ENCODE data around the gene URB1.

DNA sequence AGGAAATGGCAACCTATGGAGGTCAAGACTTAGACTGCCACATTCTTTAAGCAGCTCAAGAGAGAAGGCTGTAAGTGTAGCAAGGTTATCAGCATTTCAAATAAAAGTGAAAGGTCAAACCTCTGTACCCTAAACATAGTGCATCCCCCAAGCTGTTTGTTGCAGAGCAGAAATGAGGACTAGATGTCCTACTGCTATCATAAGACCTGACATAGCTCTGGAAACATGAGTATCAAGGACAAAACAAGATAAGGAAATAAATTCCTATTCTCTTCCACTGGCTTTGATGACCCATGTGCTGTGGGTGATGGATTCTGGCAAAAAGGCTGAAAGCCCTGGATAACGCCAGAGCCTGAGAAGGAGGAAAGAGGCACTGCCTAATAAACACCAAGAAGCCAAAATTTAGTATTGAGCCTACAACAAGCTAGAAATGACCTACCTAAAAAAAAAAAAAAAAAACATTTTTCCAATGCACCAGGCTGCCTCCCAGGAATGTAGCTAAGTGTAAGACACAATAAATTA is 35.9 kb downstream of the URB1 start:
- TF ChIP-seq, protein P1, sequence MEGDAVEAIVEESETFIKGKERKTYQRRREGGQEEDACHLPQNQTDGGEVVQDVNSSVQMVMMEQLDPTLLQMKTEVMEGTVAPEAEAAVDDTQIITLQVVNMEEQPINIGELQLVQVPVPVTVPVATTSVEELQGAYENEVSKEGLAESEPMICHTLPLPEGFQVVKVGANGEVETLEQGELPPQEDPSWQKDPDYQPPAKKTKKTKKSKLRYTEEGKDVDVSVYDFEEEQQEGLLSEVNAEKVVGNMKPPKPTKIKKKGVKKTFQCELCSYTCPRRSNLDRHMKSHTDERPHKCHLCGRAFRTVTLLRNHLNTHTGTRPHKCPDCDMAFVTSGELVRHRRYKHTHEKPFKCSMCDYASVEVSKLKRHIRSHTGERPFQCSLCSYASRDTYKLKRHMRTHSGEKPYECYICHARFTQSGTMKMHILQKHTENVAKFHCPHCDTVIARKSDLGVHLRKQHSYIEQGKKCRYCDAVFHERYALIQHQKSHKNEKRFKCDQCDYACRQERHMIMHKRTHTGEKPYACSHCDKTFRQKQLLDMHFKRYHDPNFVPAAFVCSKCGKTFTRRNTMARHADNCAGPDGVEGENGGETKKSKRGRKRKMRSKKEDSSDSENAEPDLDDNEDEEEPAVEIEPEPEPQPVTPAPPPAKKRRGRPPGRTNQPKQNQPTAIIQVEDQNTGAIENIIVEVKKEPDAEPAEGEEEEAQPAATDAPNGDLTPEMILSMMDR (tag by site-specific recombination; IDR thresholded peaks at IDR 0.05): no peak
- TF ChIP-seq, protein P2, sequence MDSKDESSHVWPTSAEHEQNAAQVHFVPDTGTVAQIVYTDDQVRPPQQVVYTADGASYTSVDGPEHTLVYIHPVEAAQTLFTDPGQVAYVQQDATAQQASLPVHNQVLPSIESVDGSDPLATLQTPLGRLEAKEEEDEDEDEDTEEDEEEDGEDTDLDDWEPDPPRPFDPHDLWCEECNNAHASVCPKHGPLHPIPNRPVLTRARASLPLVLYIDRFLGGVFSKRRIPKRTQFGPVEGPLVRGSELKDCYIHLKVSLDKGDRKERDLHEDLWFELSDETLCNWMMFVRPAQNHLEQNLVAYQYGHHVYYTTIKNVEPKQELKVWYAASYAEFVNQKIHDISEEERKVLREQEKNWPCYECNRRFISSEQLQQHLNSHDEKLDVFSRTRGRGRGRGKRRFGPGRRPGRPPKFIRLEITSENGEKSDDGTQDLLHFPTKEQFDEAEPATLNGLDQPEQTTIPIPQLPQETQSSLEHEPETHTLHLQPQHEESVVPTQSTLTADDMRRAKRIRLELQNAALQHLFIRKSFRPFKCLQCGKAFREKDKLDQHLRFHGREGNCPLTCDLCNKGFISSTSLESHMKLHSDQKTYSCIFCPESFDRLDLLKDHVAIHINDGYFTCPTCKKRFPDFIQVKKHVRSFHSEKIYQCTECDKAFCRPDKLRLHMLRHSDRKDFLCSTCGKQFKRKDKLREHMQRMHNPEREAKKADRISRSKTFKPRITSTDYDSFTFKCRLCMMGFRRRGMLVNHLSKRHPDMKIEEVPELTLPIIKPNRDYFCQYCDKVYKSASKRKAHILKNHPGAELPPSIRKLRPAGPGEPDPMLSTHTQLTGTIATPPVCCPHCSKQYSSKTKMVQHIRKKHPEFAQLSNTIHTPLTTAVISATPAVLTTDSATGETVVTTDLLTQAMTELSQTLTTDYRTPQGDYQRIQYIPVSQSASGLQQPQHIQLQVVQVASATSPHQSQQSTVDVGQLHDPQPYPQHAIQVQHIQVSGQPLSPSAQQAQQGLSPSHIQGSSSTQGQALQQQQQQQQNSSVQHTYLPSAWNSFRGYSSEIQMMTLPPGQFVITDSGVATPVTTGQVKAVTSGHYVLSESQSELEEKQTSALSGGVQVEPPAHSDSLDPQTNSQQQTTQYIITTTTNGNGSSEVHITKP (tag by site-specific recombination; IDR thresholded peaks at IDR 0.05): no peak
- TF ChIP-seq ZNF660 (tag by site-specific recombination; IDR thresholded peaks at IDR 0.05): no peak
- no peak for TF ChIP-seq GLIS2 (tag by site-specific recombination; IDR thresholded peaks at IDR 0.05)
- no peak for TF ChIP-seq ZNF624 (tag by site-specific recombination; IDR thresholded peaks at IDR 0.05)
- TF ChIP-seq, protein P3, sequence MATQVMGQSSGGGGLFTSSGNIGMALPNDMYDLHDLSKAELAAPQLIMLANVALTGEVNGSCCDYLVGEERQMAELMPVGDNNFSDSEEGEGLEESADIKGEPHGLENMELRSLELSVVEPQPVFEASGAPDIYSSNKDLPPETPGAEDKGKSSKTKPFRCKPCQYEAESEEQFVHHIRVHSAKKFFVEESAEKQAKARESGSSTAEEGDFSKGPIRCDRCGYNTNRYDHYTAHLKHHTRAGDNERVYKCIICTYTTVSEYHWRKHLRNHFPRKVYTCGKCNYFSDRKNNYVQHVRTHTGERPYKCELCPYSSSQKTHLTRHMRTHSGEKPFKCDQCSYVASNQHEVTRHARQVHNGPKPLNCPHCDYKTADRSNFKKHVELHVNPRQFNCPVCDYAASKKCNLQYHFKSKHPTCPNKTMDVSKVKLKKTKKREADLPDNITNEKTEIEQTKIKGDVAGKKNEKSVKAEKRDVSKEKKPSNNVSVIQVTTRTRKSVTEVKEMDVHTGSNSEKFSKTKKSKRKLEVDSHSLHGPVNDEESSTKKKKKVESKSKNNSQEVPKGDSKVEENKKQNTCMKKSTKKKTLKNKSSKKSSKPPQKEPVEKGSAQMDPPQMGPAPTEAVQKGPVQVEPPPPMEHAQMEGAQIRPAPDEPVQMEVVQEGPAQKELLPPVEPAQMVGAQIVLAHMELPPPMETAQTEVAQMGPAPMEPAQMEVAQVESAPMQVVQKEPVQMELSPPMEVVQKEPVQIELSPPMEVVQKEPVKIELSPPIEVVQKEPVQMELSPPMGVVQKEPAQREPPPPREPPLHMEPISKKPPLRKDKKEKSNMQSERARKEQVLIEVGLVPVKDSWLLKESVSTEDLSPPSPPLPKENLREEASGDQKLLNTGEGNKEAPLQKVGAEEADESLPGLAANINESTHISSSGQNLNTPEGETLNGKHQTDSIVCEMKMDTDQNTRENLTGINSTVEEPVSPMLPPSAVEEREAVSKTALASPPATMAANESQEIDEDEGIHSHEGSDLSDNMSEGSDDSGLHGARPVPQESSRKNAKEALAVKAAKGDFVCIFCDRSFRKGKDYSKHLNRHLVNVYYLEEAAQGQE (tag by site-specific recombination; IDR thresholded peaks at IDR 0.05): no peak
- TF ChIP-seq ZFP41 (tag by site-specific recombination; IDR thresholded peaks at IDR 0.05; ENCODE audit: borderline replicate concordance): no peak
- TF ChIP-seq KLF16 (tag by site-specific recombination; IDR thresholded peaks at IDR 0.05): no peak
- no peak for TF ChIP-seq ZBTB1 (tag by site-specific recombination; IDR thresholded peaks at IDR 0.05)
- TF ChIP-seq, protein P4, sequence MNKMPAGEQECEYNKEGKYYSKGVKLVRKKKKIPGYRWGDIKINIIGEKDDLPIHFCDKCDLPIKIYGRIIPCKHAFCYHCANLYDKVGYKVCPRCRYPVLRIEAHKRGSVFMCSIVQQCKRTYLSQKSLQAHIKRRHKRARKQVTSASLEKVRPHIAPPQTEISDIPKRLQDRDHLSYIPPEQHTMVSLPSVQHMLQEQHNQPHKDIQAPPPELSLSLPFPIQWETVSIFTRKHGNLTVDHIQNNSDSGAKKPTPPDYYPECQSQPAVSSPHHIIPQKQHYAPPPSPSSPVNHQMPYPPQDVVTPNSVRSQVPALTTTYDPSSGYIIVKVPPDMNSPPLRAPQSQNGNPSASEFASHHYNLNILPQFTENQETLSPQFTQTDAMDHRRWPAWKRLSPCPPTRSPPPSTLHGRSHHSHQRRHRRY (tag by site-specific recombination; IDR thresholded peaks at IDR 0.05): no peak

Measured in HEK293 (cell line).